CD4-positive, alpha-beta T cell treated with Interleukin-15 for 4 hours (primary cell): Measurements from ENCODE around the gene LSMEM2.
A peak's percentile ranks its signal among the peaks of the same experiment; 100 is the strongest.

Source experiments
- DNase-seq: peaks from one replicate; pipeline ENCODE4 v3.0.0-alpha.2; 2020; ENCODE audit warnings: low spot score

The LSMEM2 gene

GRCh38 chr3:50322386-50323091 lies 43.7 kb downstream of the LSMEM2 start, which contains the start of gene HYAL2:
Gene HYAL2 (minus strand): TSS chr3:50322745. CDS start chr3:50320489, 2,256 bp downstream.
- DNase-seq, result no peak

DNA sequence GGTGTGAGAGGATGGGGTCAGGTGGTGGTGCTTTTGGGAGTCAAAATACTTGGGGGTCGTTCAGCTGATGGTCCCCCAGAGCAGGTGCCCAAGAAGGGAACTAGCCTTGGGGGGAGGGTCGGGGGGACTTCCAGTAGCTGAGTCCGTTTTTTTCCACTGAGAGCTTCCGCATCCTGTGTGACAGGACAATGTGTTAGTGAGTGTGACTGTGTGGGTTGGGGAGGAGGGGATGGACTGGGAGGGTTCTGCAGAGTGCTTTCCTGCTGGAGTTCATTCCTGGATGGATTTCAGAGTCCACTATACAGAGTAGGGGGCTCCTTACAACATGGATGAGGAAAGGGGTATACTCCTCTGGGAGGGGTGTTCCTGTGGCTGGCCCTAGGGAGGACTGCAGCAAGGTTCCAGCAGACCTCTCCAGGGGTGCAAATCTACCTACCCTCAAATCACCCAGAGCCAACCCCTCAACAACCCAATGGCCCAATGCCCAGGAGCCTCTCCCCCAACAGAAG lies 44.3 kb downstream of the LSMEM2 start:
- no peak for DNase-seq

GRCh38 chr3:50323614-50324199 lies 44.8 kb downstream of the LSMEM2 start:
- DNase-seq, result no peak

DNA sequence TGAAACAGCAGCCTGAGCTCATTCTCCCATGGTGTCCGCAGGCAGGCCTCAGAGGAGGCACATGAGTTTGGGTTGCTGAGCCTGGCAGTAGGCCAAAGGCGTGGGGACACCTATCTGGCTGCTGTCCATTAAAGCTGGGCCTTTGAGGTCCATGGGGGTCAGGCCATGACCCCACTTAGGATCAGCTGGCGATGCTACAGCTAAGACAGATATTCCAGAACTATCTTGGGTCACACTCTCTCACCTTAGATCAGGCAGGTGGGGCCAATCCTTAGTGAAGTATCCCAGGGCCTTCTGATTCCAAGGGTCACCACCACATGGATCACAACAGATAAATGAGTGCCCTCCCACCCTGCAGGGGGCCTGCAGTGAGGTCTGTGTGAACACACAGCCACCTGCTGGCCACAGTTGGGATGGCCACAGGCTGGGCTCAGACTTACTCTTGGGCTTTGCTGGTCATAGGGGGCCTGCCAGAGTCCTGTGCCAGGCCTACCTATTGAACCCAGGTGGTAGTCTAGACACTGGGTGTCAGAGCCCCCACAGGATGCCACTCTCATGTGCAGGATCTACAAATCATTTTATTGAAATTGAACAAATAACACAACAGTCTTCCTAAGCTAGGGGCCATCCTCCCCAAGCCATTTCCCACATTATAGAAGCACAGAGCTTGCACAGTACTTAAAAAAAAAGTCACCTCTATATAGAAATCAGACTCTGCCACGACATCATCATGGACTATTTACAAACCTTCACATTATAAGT lies 45.6 kb downstream of the LSMEM2 start:
- peak; percentile 59 for DNase-seq

- no peak for DNase-seq
Measured at GRCh38 chr3:50325113-50325480, 46.2 kb downstream of the LSMEM2 start.

GRCh38 chr3:50325497-50326181 lies 46.8 kb downstream of the LSMEM2 start:
- no peak for DNase-seq

DNA sequence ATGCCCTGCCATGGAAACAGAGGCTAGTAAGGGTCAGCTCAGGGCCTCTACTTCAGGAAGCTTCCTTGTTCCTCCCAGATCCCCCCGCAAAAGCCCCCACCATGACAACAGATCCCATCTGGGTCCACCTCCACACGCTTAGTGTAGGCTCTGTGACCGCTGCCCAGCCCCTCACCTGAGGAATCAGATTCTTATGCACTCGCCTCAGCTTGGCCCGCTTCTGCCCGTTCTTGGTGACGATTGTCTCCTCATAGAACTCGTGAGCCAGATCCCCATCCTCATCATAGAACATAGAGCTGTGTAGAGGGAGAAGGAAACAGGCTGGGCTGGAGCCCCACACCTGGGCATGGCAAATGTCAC lies 47.3 kb downstream of the LSMEM2 start:
- DNase-seq, result no peak

- DNase-seq, result no peak
Measured at GRCh38 chr3:50327129-50327528, 48.2 kb downstream of the LSMEM2 start.

GRCh38 chr3:50327943-50328691 lies 49.2 kb downstream of the LSMEM2 start, which contains the start of gene TUSC2:
Gene TUSC2 (minus strand): TSS chr3:50328223. CDS start chr3:50328099, 124 bp downstream.
- peak; percentile 95 for DNase-seq

DNA sequence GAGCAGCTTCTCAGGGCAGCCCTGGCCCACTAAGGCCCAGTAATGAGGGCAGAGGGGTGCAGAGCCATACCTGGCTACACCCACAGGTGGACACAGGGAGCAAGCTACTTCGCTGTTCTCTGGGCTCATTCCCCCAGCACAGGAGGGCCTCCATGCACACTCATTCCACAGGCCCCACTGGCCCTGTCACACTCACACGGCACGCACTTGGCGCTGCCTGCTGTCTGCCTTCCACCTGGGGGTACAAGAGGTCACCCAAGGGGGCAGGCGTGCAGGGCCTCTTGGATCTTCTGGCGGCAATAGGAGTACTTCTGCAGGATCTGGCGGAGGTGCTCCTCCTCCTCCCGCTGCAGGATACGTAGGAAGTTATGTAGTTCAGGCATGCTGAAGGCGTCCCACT lies 51.4 kb downstream of the LSMEM2 start:
- no peak for DNase-seq

- no peak for DNase-seq
Measured at GRCh38 chr3:50331364-50331907, 52.5 kb downstream of the LSMEM2 start.

- no peak for DNase-seq
Measured at GRCh38 chr3:50333744-50334328, 54.9 kb downstream of the LSMEM2 start.

DNA sequence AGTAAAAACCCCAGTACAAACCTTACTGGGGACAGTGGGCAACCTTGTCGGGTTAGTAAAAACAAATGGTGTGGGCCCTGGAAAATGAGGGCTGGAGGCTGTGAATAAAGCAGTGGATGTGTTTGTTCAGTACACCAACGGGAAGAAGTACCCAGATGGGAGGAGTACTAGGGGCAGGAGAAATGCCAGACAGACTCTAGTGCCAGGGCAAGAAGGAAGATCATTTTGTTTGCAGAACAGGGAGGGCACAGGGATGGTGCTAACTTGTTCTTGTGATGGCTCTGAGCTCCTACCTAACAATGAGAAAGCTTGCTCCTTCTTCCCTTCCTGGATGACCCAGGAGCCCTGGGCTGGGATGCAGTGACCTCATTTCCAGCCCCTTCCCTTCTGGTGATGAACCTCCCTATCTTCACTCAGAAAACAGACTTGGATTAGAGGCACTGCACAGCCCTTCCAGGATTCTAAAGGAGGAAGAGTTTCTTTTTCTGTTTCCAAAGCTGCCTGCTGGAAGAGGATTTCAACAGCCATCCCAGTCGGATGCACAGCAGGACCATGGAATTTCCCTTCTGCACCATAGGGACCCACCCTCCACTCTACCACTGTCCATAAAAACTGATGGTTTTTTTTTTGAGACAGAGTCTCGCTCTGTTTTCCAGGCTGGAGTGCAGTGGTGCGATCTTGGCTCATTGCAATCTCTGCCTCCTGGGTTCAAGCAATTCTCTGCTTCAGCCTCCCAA lies 55.6 kb downstream of the LSMEM2 start:
- no peak for DNase-seq

- DNase-seq, result peak; percentile 30
Measured at GRCh38 chr3:50336452-50337174, 57.7 kb downstream of the LSMEM2 start.

GRCh38 chr3:50337175-50337861 lies 58.4 kb downstream of the LSMEM2 start:
- peak; percentile 95 for DNase-seq
